Right cardiac atrium (tissue), 5 donors: Measurements from ENCODE around the gene GDPD2. TPM values are rescaled to one million over a fixed set of nuclear protein-coding genes. Genes with fewer than 3 reads are reported as not detected.

Experiments used
- ATAC-seq, 2 donors: fragments of 200-7000 bp; cut with Tn5 transposase; one replicate each; pipeline versions ENCODE4 v1.8.0 to v1.9.1; 2020; ENCODE audit warnings: moderate library complexity in 2 of 2, mild to moderate bottlenecking in 1 of 2
- DNase-seq, 3 donors: peaks; one replicate each; pipeline ENCODE4 v3.0.0-alpha.2; 2020
- H3K27ac ChIP-seq: one replicate; pipeline ENCODE4 v1.5.1; 2013; ENCODE audit warnings: mild to moderate bottlenecking, low read length, control low read depth, moderate library complexity
- H3K27me3 ChIP-seq: one replicate; pipeline ENCODE4 v1.6.1; 2013; ENCODE audit not compliant: control insufficient read depth, insufficient read depth
- H3K4me1 ChIP-seq: one replicate; pipeline ENCODE4 v1.6.1; 2013; ENCODE audit warnings: low read length; ENCODE audit not compliant: control insufficient read depth, insufficient read depth
- H3K4me3 ChIP-seq: one replicate; pipeline ENCODE4 v1.5.1; 2013; ENCODE audit warnings: low read length, control low read depth
- H3K9me3 ChIP-seq: one replicate; pipeline ENCODE4 v1.6.1; 2013; ENCODE audit warnings: low read length; ENCODE audit not compliant: control insufficient read depth
- WGBS: extraction: QIAGEN DNeasy Blood & Tissue Kit; methylation state at CpG from one replicate; pipeline ENCODE4 v1.1.7; 2013; 5-methylcytosine and 5-hydroxymethylcytosine counted together
- intact Hi-C, 4 donors: fragments of 100-400 bp; cut with DNase I; formaldehyde crosslinking; loops; one replicate each; pipeline versions ENCODE4 v1.11.0 to v1.14.0; 2022 to 2023
- polyA plus RNA-seq: library from polyadenylated mRNA; stranded (reverse); fragments of 200-250 nt; gene quantifications from one replicate; pipeline ENCODE4 v1.2.3, GENCODE V29; 2013
- total RNA-seq, 4 donors: library from RNA; stranded (reverse); fragmentation: NEBNext Ultra II Directional; extraction: Animal tissue kit (Norgen Biotek cat#: 25700); gene quantifications; one replicate each; pipeline ENCODE4 v1.2.1, GENCODE V29; 2021
- donor health status: healthy with polysubstance abuse.
- donor health status: DM: no; HTN: yes; CAD: no.
- donor health status: DM: no; HTN: no; CAD: no.
- donor health status: DM: no; HTN: yes; CAD: no; lungs with severe emphysema.
- donor health status: DM: yes; HTN: yes; CAD: no.

Gene GDPD2
- total and polyA plus RNA-seq, 5 donors = not detected

GRCh38 chrX:70439016-70439415 lies 15.9 kb downstream of the GDPD2 start:
- DNase-seq = no peak
- 27% methylated on average over 1 of the region's 1 CpG for WGBS
- H3K27me3 ChIP-seq = no peaks in the 10 kb centered on the region
- intact Hi-C loops = no loop called here
- ATAC-seq = no peak
- no peaks in the 10 kb centered on the region for H3K9me3 ChIP-seq
- no peaks in the 10 kb centered on the region for H3K4me1 ChIP-seq
- H3K27ac ChIP-seq = no peak overlapping the region
- no peak overlapping the region for H3K4me3 ChIP-seq

DNA sequence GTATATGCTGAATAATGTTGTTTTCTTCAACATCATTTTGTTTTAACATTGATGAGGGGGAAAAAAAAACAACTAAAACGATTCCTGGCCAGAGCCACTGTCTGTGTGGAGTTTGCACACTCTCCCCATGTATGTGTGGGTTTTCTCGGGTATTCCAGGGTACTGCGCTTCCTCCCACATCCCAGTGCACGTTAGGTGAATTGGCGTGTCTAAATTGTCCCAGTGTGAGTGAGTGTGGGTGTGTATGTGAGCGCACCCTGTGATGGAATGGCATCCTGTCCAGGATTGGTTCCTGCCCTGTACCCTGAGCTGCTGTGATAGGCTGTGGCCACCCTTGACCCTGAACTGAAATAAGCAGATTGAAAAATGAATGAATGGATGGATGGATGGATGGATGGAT lies 19.1 kb downstream of the GDPD2 start:
- no peaks in the 10 kb centered on the region for H3K27me3 ChIP-seq
- no peak overlapping the region for H3K27ac ChIP-seq
- intact Hi-C loops = no loop called here
- no peak overlapping the region for H3K4me3 ChIP-seq
- DNase-seq (no peak), ATAC-seq (no peak)
- no peaks in the 10 kb centered on the region for H3K4me1 ChIP-seq
- WGBS = 56% methylated on average over 6 of the region's 6 CpGs
- no peaks in the 10 kb centered on the region for H3K9me3 ChIP-seq

- Histone ChIP-seq H3K9me3 (no peaks in the 10 kb centered on the region), H3K27ac (no peak within 1 kb of the TSS), H3K4me1 (no peaks in the 10 kb centered on the region), H3K4me3 (peak within 1 kb of the TSS; percentile 40), H3K27me3 (no peaks in the 10 kb centered on the region)
- intact Hi-C loops = no loop called here
- DNase-seq (peak; percentile 32 to 72 (median 66)), ATAC-seq (peak; percentile 29 to 62)
- 8% methylated on average over 21 of the region's 21 CpGs for WGBS
Observed at GRCh38 chrX:70444326-70444945, 21.3 kb downstream of the GDPD2 start, which contains the start of gene DLG3. TSS of gene DLG3 (plus strand) at chrX:70444835. CDS start at chrX:70445202, 367 bp downstream.

DNA sequence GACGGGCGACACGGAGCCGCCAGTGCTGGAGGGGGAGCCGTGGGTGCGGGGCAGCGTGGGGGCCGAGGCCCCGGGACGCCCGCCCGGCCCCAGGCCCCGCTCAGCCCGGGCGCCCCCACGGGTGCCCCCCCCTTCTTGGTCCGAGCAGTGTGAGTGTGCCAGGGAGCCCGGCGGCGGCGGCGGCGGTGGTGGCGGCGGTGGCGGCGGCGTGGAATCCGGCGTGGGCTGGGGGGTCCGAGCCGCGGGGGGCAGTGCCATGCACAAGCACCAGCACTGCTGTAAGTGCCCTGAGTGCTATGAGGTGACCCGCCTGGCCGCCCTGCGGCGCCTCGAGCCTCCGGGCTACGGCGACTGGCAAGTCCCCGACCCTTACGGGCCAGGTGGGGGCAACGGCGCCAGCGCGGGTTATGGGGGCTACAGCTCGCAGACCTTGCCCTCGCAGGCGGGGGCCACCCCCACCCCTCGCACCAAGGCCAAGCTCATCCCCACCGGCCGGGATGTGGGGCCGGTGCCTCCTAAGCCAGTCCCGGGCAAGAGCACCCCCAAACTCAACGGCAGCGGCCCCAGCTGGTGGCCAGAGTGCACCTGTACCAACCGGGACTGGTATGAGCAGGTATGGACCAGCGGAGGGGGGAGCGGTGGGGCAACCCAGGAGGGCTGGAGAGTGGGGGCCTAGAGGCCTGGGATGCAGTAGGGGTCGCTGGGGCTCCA lies 22.0 kb downstream of the GDPD2 start:
- H3K27ac ChIP-seq = no peak overlapping the region
- DNase-seq (no peak), ATAC-seq (peak in 1 of 2 donors; percentile 19)
- H3K9me3 ChIP-seq = no peaks in the 10 kb centered on the region
- no peaks in the 10 kb centered on the region for H3K27me3 ChIP-seq
- intact Hi-C loops = no loop called here
- H3K4me3 ChIP-seq = peak overlapping the region; percentile 40
- H3K4me1 ChIP-seq = no peaks in the 10 kb centered on the region
- 4% methylated on average over 50 of the region's 61 CpGs for WGBS

- Histone ChIP-seq H3K4me3 (no peak overlapping the region), H3K27ac (no peak overlapping the region), H3K4me1 (no peaks in the 10 kb centered on the region), H3K9me3 (no peaks in the 10 kb centered on the region), H3K27me3 (no peaks in the 10 kb centered on the region)
- intact Hi-C loops = no loop called here
- DNase-seq (no peak), ATAC-seq (no peak)
- WGBS = 65% methylated on average over 9 of the region's 9 CpGs
Observed at GRCh38 chrX:70445951-70446350, 22.8 kb downstream of the GDPD2 start.

GRCh38 chrX:70446380-70447350 lies 23.6 kb downstream of the GDPD2 start:
- intact Hi-C loops = no loop called here
- Histone ChIP-seq H3K9me3 (no peaks in the 10 kb centered on the region), H3K27me3 (no peaks in the 10 kb centered on the region), H3K4me1 (no peaks in the 10 kb centered on the region), H3K27ac (no peak overlapping the region), H3K4me3 (no peak overlapping the region)
- ATAC-seq (no peak), DNase-seq (no peak)
- WGBS = 71% methylated on average over 16 of the region's 16 CpGs

- DNase-seq (peak in 1 of 3 donors; percentile 51), ATAC-seq (no peak)
- H3K4me3 ChIP-seq = no peak overlapping the region
- H3K9me3 ChIP-seq = no peaks in the 10 kb centered on the region
- H3K27ac ChIP-seq = no peak overlapping the region
- H3K27me3 ChIP-seq = no peaks in the 10 kb centered on the region
- no peaks in the 10 kb centered on the region for H3K4me1 ChIP-seq
- 98% methylated on average over 14 of the region's 14 CpGs for WGBS
- intact Hi-C loops = no loop called here
Observed at GRCh38 chrX:70449457-70449966, 26.4 kb downstream of the GDPD2 start.

GRCh38 chrX:70452143-70452733 lies 29.1 kb downstream of the GDPD2 start:
- no peaks in the 10 kb centered on the region for H3K27me3 ChIP-seq
- no peaks in the 10 kb centered on the region for H3K9me3 ChIP-seq
- peak overlapping the region; percentile 67 for H3K4me3 ChIP-seq
- peak; percentile 30 to 46 for ATAC-seq
- under 1% methylated on average over 39 of the region's 39 CpGs for WGBS
- H3K4me1 ChIP-seq = no peaks in the 10 kb centered on the region
- H3K27ac ChIP-seq = no peak overlapping the region
- peak; percentile 49 to 80 (median 79) for DNase-seq
- intact Hi-C loops = loop anchor here in 3 of 4 donors (5.0 to 10.0 kb wide), 3 partner anchors 100 to 213 kb away; no protein-coding TSS in a partner anchor

DNA sequence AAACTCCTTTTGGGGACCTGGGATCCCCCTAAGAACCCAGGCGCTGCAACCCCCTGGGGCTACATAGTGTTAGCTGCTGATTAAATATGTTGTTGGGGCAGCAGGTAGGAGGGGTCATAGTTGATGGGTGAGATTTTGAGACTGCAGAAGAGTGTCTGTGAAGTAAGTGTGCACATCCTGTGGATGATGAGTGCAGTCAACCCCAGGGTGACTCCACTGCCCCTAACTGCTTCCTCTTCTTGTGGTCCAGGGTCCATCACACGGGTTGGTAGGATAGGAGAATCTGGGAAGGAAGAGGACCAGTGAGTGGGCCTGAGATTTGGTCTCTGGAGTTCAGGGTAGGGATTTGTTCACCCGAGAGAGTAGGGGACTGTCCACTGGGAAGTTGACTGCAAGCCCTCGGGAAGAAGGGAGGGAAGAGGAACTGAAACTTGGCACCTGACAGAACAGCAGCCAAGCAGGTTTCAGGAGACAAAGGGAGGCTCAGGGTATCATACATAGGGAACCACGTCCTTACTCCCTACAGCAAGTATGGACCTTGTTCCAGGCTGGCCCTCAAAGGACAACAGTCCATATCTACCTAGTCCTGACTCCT lies 30.0 kb downstream of the GDPD2 start:
- intact Hi-C loops = loop anchor here in 3 of 4 donors (5.0 to 10.0 kb wide), 3 partner anchors 99 to 212 kb away; no protein-coding TSS in a partner anchor
- no peak for ATAC-seq
- H3K4me3 ChIP-seq = peak overlapping the region; percentile 67
- H3K4me1 ChIP-seq = no peaks in the 10 kb centered on the region
- no peaks in the 10 kb centered on the region for H3K27me3 ChIP-seq
- 59% methylated on average over 5 of the region's 5 CpGs for WGBS
- no peak overlapping the region for H3K27ac ChIP-seq
- no peaks in the 10 kb centered on the region for H3K9me3 ChIP-seq
- DNase-seq = no peak
